Measurements from ENCODE around the gene NCK2.

DNA sequence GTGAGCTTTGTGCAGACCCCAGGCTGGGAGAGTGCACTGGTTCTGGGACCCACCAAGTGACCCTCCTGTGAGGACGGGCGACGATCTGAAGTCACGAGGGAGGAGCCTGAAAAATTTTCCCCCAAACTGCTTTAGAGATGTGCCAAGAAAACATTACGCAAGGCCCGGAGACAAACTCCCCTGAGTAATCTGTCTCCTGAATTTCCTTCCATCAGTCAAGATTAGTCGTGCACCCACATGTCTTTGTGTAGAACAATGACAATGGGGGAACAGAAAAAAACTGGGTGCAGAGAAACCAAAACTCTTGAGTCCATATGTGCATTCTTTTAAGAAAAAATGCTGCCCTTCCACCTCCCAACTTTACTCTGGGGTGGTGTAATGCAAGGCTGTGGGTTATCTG, 12.6 kb upstream of the NCK2 start:
- TF ChIP-seq CTCF (conservative IDR thresholded peaks at IDR 0.05 in 1 of 2, IDR thresholded peaks at IDR 0.05 in 1 of 2; ENCODE audit: extremely low read depth in 1 of 2, insufficient read depth in 1 of 2, low read depth in 1 of 2, low read length in 2 of 2) (no peak), EZH2 (IDR thresholded peaks at IDR 0.05; ENCODE audit: borderline replicate concordance, low read length) (no peak)
